Keratinocyte (primary cell): ENCODE results near the gene GLS. TPM values are rescaled to one million over a fixed set of nuclear protein-coding genes. Genes with fewer than 3 reads are reported as not detected.

Experiments used
- DNase-seq: peaks from one replicate; pipeline ENCODE4 v3.0.0-alpha.2; 2011; ENCODE audit warnings: low read depth, missing footprints, low spot score
- FAIRE-seq: peaks from 2 replicates; lab custom pipeline; 2011; peaks lifted over from hg19 to GRCh38; lab: Jason Lieb, UNC
- H2AFZ ChIP-seq: 2 replicates; pipeline ENCODE4 v1.6.0; 2012; ENCODE audit warnings: low read length, control low read depth, inconsistent platforms; ENCODE audit not compliant: control insufficient read depth
- H3K27ac ChIP-seq: 2 replicates; pipeline ENCODE4 v1.5.1; 2011; ENCODE audit warnings: low read length; ENCODE audit not compliant: control insufficient read depth, insufficient read depth
- H3K27me3 ChIP-seq: 3 replicates; pipeline ENCODE4 v1.6.0; 2011; ENCODE audit warnings: low read length; ENCODE audit not compliant: control insufficient read depth, insufficient read depth; ENCODE audit errors: extremely low read depth
- H3K36me3 ChIP-seq, 2 experiments: 2 replicates in 1 of 2; 3 replicates in 1 of 2; pipeline ENCODE4 v1.5.1; 2011; ENCODE audit warnings: low read length in 2 of 2, mild to moderate bottlenecking in 1 of 2; ENCODE audit not compliant: control insufficient read depth in 2 of 2, insufficient read depth in 2 of 2; ENCODE audit errors: extremely low read depth in 1 of 2
- H3K4me1 ChIP-seq: 3 replicates; pipeline ENCODE4 v1.5.1; 2011; ENCODE audit warnings: low read length; ENCODE audit not compliant: control insufficient read depth, insufficient read depth; ENCODE audit errors: extremely low read depth
- H3K4me2 ChIP-seq: 3 replicates; pipeline ENCODE4 v1.6.0; 2011; ENCODE audit warnings: low read depth, low read length; ENCODE audit not compliant: control insufficient read depth, insufficient read depth; ENCODE audit errors: extremely low read depth
- H3K4me3 ChIP-seq, 3 experiments: fragments of 200-600 bp in 1 of 3; sonication (generic) in 1 of 3; 2 replicates in 2 of 3; 3 replicates in 1 of 3; pipeline ENCODE4 v1.5.1; 2011 to 2016; ENCODE audit warnings: low read length in 3 of 3, mild to moderate bottlenecking in 3 of 3, control low read depth in 2 of 3, inconsistent platforms in 1 of 3, low read depth in 1 of 3, mixed read lengths in 1 of 3, mixed run types in 1 of 3, moderate library complexity in 1 of 3; ENCODE audit not compliant: control insufficient read depth in 2 of 3, insufficient read depth in 2 of 3; ENCODE audit errors: extremely low read depth in 1 of 3
- H3K79me2 ChIP-seq: 2 replicates; pipeline ENCODE4 v1.6.0; 2012; ENCODE audit warnings: low read length; ENCODE audit not compliant: control insufficient read depth, insufficient read depth
- H3K9ac ChIP-seq: 3 replicates; pipeline ENCODE4 v1.6.0; 2011; ENCODE audit warnings: low read length; ENCODE audit not compliant: control insufficient read depth, insufficient read depth; ENCODE audit errors: extremely low read depth
- H3K9me1 ChIP-seq: 3 replicates; pipeline ENCODE4 v1.6.0; 2011; ENCODE audit warnings: low read length; ENCODE audit not compliant: control insufficient read depth, insufficient read depth; ENCODE audit errors: extremely low read depth
- H3K9me3 ChIP-seq: 2 replicates; pipeline ENCODE4 v1.5.1; 2012; ENCODE audit warnings: low read depth, low read length; ENCODE audit not compliant: control insufficient read depth
- H4K20me1 ChIP-seq: 3 replicates; pipeline ENCODE4 v1.6.0; 2011; ENCODE audit warnings: low read length; ENCODE audit not compliant: control insufficient read depth, insufficient read depth; ENCODE audit errors: extremely low read depth
- CTCF ChIP-seq, 3 experiments: IDR thresholded peaks in 1 of 3; conservative IDR thresholded peaks in 1 of 3; optimal IDR thresholded peaks in 1 of 3; 2 replicates in 2 of 3; 3 replicates in 1 of 3; pipeline versions ENCODE3 to v1.5.1; 2011; ENCODE audit warnings: low read length in 3 of 3, mild to moderate bottlenecking in 3 of 3, moderate library complexity in 2 of 3, control low read depth in 1 of 3, inconsistent platforms in 1 of 3; ENCODE audit not compliant: insufficient read depth in 2 of 3; ENCODE audit errors: extremely low read depth in 1 of 3
- EZH2 ChIP-seq: IDR thresholded peaks from one replicate; pipeline ENCODE4 v1.6.1; 2012; ENCODE audit warnings: inconsistent platforms, mild to moderate bottlenecking, low read length, moderate library complexity
- dilution Hi-C: fragments of 300-500 bp; cut with MboI; formaldehyde crosslinking; loops from one replicate; pipeline ENCODE4 v1.7.0; 2020; ENCODE audit warnings: low sequenced_read_pairs; ENCODE audit not compliant: extremely low pct_ligation_motif_present
- polyA plus RNA-seq, 5 experiments: library from polyadenylated mRNA; depleted of rRNA in 3 of 5; stranded (reverse) in 3 of 5; stranded (forward) in 1 of 5; unstranded in 1 of 5; fragments of >200 nt; gene quantifications; 1 replicate in 1 of 5; 2 replicates in 3 of 5; 3 replicates in 1 of 5; pipeline versions ENCODE4 v1.2.1 to v1.2.3, GENCODE V29; 2011 to 2012; ENCODE audit warnings: missing spikeins in 2 of 5, low read depth in 1 of 5, low replicate concordance in 1 of 5

The GLS gene
- polyA plus RNA-seq, 1 donor (not counting 4 experiments of a cell fraction or from before 2014, with no cell fraction given): 130 TPM

DNA sequence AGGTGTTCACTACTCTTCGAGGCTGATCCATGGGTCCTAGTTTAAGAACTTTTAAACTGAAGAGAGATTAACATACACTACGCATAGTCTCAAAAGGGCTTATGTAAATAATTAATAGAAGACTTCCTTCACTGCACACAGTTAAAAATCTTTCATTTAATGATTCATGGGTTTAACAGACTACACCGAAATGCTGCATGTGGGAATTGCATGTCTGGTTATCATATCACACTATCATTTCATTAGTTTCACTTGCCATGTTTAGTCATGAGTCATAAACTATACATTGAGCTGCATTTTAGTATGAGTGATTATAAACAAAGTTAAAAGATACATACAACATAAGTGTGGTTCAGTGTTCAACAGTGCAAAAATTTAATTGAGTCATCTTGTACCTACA is 31.2 kb downstream of the GLS start:
- H3K9ac ChIP-seq: no peak overlapping the region
- no peak overlapping the region for H3K27ac ChIP-seq
- H3K4me2 ChIP-seq: no peak overlapping the region
- H3K9me3 ChIP-seq: no peaks in the 10 kb centered on the region
- peaks cover 9 to 11% of the 10 kb centered on the region in 2 experiments for H3K36me3 ChIP-seq
- DNase-seq (no peak), FAIRE-seq (no peak)
- H3K9me1 ChIP-seq: no peaks in the 10 kb centered on the region
- H4K20me1 ChIP-seq: no peaks in the 10 kb centered on the region
- no peak overlapping the region for H2AFZ ChIP-seq
- no peaks in the 10 kb centered on the region for H3K4me1 ChIP-seq
- TF ChIP-seq EZH2: no peak
- TF ChIP-seq CTCF (optimal IDR thresholded peaks at IDR 0.05 in 1 of 3, IDR thresholded peaks at IDR 0.05 in 1 of 3, conservative IDR thresholded peaks at IDR 0.05 in 1 of 3; ENCODE audit: extremely low read depth in 1 of 3, insufficient read depth in 2 of 3, low read length in 3 of 3): no peak
- peaks cover 7% of the 10 kb centered on the region for H3K79me2 ChIP-seq
- dilution Hi-C loops: no loop called here
- no peak overlapping the region for H3K4me3 ChIP-seq
- H3K27me3 ChIP-seq: no peaks in the 10 kb centered on the region

DNA sequence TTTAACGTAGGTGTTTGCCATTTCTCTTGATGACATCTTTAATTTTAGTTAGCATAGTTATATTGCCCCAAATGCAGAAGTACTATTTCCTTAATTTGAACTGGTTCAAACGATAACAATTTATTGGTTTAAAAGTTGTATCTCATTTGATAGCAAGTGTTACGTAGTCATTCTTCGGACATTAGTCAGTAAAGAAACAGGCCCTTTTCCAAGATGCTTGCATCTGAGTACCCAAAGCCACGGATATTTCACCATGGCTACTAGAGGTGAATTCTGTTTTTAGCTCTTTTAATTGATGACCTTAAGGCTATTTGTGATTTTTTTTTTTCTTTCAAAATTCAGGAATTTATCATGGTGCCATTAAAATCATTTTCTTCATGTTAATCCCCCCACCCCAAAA is 32.1 kb downstream of the GLS start:
- Histone ChIP-seq H3K27ac (no peak overlapping the region), H3K4me3 (no peak overlapping the region), H3K9me1 (no peaks in the 10 kb centered on the region), H3K9ac (no peak overlapping the region), H3K36me3 (peaks cover 10 to 11% of the 10 kb centered on the region in 2 experiments), H3K79me2 (peaks cover 10% of the 10 kb centered on the region), H4K20me1 (no peaks in the 10 kb centered on the region), H2AFZ (no peak overlapping the region), H3K27me3 (no peaks in the 10 kb centered on the region), H3K4me2 (no peak overlapping the region), H3K9me3 (no peaks in the 10 kb centered on the region), H3K4me1 (no peaks in the 10 kb centered on the region)
- FAIRE-seq (no peak), DNase-seq (no peak)
- TF ChIP-seq EZH2: no peak
- no peak for TF ChIP-seq CTCF (optimal IDR thresholded peaks at IDR 0.05 in 1 of 3, IDR thresholded peaks at IDR 0.05 in 1 of 3, conservative IDR thresholded peaks at IDR 0.05 in 1 of 3; ENCODE audit: extremely low read depth in 1 of 3, insufficient read depth in 2 of 3, low read length in 3 of 3)
- dilution Hi-C loops: no loop called here
